ENCODE results near the gene ZNF827. TPM values are rescaled to one million over a fixed set of nuclear protein-coding genes. Genes with fewer than 3 reads are reported as not detected.

Gene ZNF827
- total RNA-seq, 4 donors from 2014 or later: 8.1 to 21.7 (median 8.3) TPM

GRCh38 chr4:145782756-145783155 is 155.9 kb downstream of the ZNF827 start:
- TF ChIP-seq CTCF (IDR thresholded peaks at IDR 0.05; ENCODE audit: low read depth): no peak

GRCh38 chr4:145781351-145781750 is 157.3 kb downstream of the ZNF827 start:
- no peak for TF ChIP-seq CTCF (IDR thresholded peaks at IDR 0.05; ENCODE audit: low read depth)

- TF ChIP-seq CTCF (IDR thresholded peaks at IDR 0.05; ENCODE audit: low read depth): no peak
Observed at GRCh38 chr4:145779319-145779801, 159.3 kb downstream of the ZNF827 start.

- no peak for TF ChIP-seq CTCF (IDR thresholded peaks at IDR 0.05; ENCODE audit: low read depth)
Observed at GRCh38 chr4:145776208-145776607, 162.4 kb downstream of the ZNF827 start.

GRCh38 chr4:145775406-145775805 is 163.2 kb downstream of the ZNF827 start:
- no peak for TF ChIP-seq CTCF (IDR thresholded peaks at IDR 0.05; ENCODE audit: low read depth)

- TF ChIP-seq CTCF (IDR thresholded peaks at IDR 0.05; ENCODE audit: low read depth): no peak
Observed at GRCh38 chr4:145774473-145774872, 164.2 kb downstream of the ZNF827 start.

- no peak for TF ChIP-seq CTCF (IDR thresholded peaks at IDR 0.05; ENCODE audit: low read depth)
Observed at GRCh38 chr4:145773581-145774234, 164.9 kb downstream of the ZNF827 start.
